GM18951 (cell line): ENCODE measurements around the gene UCP3.

Experiments used
- POLR2A ChIP-seq: IDR thresholded peaks from 4 replicates; pipeline ENCODE4 v1.6.1; 2011; ENCODE audit warnings: mild to moderate bottlenecking; ENCODE audit not compliant: insufficient read length, insufficient read depth; ENCODE audit errors: extremely low read depth
- in situ Hi-C: fragments of 300-500 bp; cut with MboI; formaldehyde crosslinking; loops from one replicate; pipeline ENCODE4 v1.12.0; 2022; ENCODE audit warnings: low sequenced_read_pairs, mixed read lengths, inconsistent platforms; ENCODE audit not compliant: unreplicated experiment

Gene UCP3

DNA sequence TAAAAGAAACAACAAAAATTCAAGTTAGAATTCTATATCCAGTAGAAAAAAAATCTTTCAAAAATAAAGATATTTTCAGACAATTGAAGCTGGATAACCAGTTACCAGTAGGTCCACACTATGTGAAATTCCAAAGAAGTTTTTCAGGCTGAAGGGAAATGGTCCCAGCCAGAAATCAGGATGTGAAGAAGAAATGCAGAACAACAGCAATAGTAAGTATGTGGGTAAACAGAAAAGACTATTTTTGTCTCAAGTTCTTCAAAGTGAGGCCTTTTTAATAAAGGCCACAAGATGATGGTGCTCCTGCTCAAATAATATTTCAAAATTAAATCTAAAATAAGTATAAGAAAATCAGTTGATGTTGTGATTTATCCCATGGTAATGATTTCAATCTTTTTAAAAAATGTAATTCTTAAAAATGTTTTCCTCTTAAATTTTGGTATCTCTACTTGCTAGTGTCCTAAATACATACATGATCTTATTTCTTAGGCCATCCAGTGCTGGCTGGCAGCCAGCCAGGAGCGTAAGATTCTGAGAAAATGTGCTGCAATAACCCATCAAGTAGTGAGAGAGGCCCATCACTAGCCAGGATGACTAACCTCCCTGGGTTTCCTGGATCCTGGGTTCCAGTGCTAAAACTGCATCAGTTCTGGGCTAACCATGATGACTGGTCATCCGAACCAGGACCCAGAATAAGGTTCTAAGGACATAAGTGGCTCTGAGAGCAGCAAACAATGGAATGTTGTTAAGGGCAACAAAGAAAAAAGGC is 15.6 kb upstream of the UCP3 start:
- no peak for TF ChIP-seq POLR2A
- in situ Hi-C loops: no loop called here

- in situ Hi-C loops: no loop called here
- no peak for TF ChIP-seq POLR2A
These were observed 14.4 kb upstream of the UCP3 start for GRCh38 chr11:74023276-74023675.

- TF ChIP-seq POLR2A: no peak
- in situ Hi-C loops: no loop called here
These were observed 13.7 kb upstream of the UCP3 start for GRCh38 chr11:74022546-74022945.

DNA sequence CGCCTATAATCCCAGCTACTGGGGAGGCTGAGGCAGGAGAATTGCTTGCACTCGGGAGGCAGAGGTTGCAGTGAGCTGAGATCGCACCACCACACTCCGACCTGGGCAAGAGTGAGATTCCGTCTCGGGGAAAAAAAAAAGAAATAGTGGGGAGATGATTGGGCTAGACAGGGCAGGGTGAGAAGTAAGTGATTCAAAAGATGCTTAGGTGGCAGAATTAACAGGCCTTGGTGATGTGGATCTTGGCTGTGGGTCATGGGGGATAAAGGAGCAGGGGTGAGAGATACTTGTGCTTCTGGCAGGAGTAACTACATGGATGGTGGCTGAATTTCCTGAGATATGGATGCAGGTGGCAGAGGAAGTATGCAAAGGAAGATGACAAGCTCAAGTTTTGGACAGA is 13.1 kb upstream of the UCP3 start:
- in situ Hi-C loops: no loop called here
- no peak for TF ChIP-seq POLR2A

- TF ChIP-seq POLR2A: no peak
- in situ Hi-C loops: no loop called here
These were observed 11.7 kb upstream of the UCP3 start for GRCh38 chr11:74020539-74020938.

- no peak for TF ChIP-seq POLR2A
- in situ Hi-C loops: no loop called here
These were observed 11.0 kb upstream of the UCP3 start for GRCh38 chr11:74019860-74020259.

- no peak for TF ChIP-seq POLR2A
These were observed 10.3 kb upstream of the UCP3 start for GRCh38 chr11:74019104-74019738.

GRCh38 chr11:74018331-74019005 is 9.6 kb upstream of the UCP3 start:
- in situ Hi-C loops: no loop called here
- TF ChIP-seq POLR2A: no peak

More at GRCh38 chr11:74019104-74019738, 10.3 kb upstream of the UCP3 start:
- in situ Hi-C loops: no loop called here

DNA sequence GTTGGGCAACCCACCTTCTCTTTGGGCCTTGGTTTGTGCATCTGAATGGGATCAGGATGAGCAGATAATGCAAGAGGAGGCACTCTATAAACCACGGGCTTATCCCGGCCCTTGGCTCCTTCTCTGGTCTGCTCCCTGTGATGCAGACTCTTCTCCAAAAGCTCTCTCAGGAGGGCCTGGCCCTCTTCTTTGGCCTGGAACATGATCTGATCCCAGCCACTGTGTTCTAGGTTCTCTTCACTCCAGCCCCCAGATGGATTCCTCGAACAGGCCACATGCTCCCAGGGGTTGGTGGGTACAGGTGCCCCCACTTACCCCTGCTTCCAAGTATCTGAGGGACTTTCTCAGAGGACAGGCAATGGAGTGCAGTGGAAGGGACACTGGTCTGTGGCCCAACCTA is 8.7 kb upstream of the UCP3 start:
- no peak for TF ChIP-seq POLR2A
- in situ Hi-C loops: no loop called here

GRCh38 chr11:74015919-74016684 is 7.2 kb upstream of the UCP3 start:
- in situ Hi-C loops: no loop called here
- TF ChIP-seq POLR2A: no peak

DNA sequence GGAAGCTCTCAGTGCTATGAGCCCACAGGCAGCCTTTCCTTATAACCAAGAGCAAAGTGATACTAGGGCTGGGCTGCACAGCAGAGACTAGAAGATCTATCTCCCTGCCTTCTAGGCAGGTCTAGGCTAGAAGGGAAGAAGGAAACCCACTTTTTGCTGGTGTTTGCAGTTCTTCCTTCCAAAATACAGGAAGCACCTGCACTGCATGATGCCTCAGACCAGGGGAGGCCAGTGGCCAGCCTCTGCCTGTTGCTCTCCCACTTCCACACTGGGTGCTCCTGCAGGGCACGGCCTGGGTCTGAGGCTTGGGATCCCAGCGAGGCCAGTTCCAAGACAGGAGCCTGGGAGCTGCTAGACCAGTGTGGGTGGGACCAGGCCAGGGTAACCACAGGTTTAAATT is 6.0 kb upstream of the UCP3 start:
- no peak for TF ChIP-seq POLR2A
- in situ Hi-C loops: no loop called here

- in situ Hi-C loops: no loop called here
- no peak for TF ChIP-seq POLR2A
These were observed 4.3 kb upstream of the UCP3 start for GRCh38 chr11:74013141-74013540.
